Umbilical cord (tissue), 2 donors: ENCODE measurements around the gene LRMDA. TPM values are rescaled to one million over a fixed set of nuclear protein-coding genes. Genes with fewer than 3 reads are reported as not detected.

Experiments
- DNase-seq: peaks from one replicate; pipeline ENCODE4 v3.0.0-alpha.2; 2015; ENCODE audit warnings: low spot score
- total RNA-seq: library from RNA; depleted of rRNA; stranded (reverse); fragments of >200 nt; gene quantifications from one replicate; pipeline ENCODE4 v1.2.3, GENCODE V29; 2014; ENCODE audit warnings: low replicate concordance; ENCODE audit not compliant: insufficient read depth

Gene LRMDA
- total RNA-seq, 1 donor from 2014 or later: 1.7 TPM

- no peak for DNase-seq
These were observed 549.1 kb downstream of the LRMDA start for GRCh38 chr10:75980419-75981002.

GRCh38 chr10:75982611-75983369 lies 551.4 kb downstream of the LRMDA start:
- no peak for DNase-seq

GRCh38 chr10:75984067-75984466 lies 552.6 kb downstream of the LRMDA start:
- DNase-seq: no peak

- peak; percentile 23 for DNase-seq
These were observed 556.2 kb downstream of the LRMDA start for GRCh38 chr10:75987616-75988015.

- DNase-seq: no peak
These were observed 563.1 kb downstream of the LRMDA start for GRCh38 chr10:75994357-75995040.

GRCh38 chr10:75995041-75995430 lies 563.6 kb downstream of the LRMDA start:
- no peak for DNase-seq

GRCh38 chr10:75995720-75996119 lies 564.3 kb downstream of the LRMDA start:
- peak; percentile 13 for DNase-seq

GRCh38 chr10:75999001-75999400 lies 567.6 kb downstream of the LRMDA start:
- DNase-seq: no peak

GRCh38 chr10:75999515-76000209 lies 568.2 kb downstream of the LRMDA start:
- DNase-seq: no peak

- DNase-seq: no peak
These were observed 569.1 kb downstream of the LRMDA start for GRCh38 chr10:76000550-76000949.

GRCh38 chr10:76001019-76001418 lies 569.6 kb downstream of the LRMDA start:
- no peak for DNase-seq

GRCh38 chr10:76001461-76001860 lies 570.0 kb downstream of the LRMDA start:
- DNase-seq: no peak

- DNase-seq: no peak
These were observed 570.9 kb downstream of the LRMDA start for GRCh38 chr10:76002262-76002854.

- no peak for DNase-seq
These were observed 576.3 kb downstream of the LRMDA start for GRCh38 chr10:76007667-76008181.

GRCh38 chr10:76009531-76009930 lies 578.1 kb downstream of the LRMDA start:
- DNase-seq: no peak

- no peak for DNase-seq
These were observed 579.3 kb downstream of the LRMDA start for GRCh38 chr10:76010703-76011102.

GRCh38 chr10:76012716-76013327 lies 581.4 kb downstream of the LRMDA start:
- DNase-seq: no peak

GRCh38 chr10:76015245-76015644 lies 583.8 kb downstream of the LRMDA start:
- DNase-seq: no peak

- no peak for DNase-seq
These were observed 585.8 kb downstream of the LRMDA start for GRCh38 chr10:76017026-76017732.

- DNase-seq: no peak
These were observed 586.5 kb downstream of the LRMDA start for GRCh38 chr10:76017733-76018433.
